HFF-Myc (cell line): ENCODE measurements around the gene LGALS9.
"Not testable (repeated sequence)": the region's sequence is repeated elsewhere in the genome, so short reads cannot be mapped to it uniquely, and the experiment has no call there.

Experiments
- DNase-seq: peaks from one replicate; pipeline ENCODE4 v3.0.0-alpha.2; 2011; ENCODE audit warnings: low read depth; ENCODE audit errors: extremely low read depth
- H3K4me3 ChIP-seq: replicated peaks from 2 replicates; pipeline ENCODE4 v1.5.1; 2011; ENCODE audit warnings: low read depth, mild to moderate bottlenecking, control low read depth, low read length
- TF ChIP-seq, protein P1 (sequence below): IDR thresholded peaks from 2 replicates; pipeline ENCODE4 v1.5.1; 2012; ENCODE audit warnings: mild to moderate bottlenecking, low read depth, low read length, control low read depth; ENCODE audit errors: missing control alignments

The LGALS9 gene

DNA sequence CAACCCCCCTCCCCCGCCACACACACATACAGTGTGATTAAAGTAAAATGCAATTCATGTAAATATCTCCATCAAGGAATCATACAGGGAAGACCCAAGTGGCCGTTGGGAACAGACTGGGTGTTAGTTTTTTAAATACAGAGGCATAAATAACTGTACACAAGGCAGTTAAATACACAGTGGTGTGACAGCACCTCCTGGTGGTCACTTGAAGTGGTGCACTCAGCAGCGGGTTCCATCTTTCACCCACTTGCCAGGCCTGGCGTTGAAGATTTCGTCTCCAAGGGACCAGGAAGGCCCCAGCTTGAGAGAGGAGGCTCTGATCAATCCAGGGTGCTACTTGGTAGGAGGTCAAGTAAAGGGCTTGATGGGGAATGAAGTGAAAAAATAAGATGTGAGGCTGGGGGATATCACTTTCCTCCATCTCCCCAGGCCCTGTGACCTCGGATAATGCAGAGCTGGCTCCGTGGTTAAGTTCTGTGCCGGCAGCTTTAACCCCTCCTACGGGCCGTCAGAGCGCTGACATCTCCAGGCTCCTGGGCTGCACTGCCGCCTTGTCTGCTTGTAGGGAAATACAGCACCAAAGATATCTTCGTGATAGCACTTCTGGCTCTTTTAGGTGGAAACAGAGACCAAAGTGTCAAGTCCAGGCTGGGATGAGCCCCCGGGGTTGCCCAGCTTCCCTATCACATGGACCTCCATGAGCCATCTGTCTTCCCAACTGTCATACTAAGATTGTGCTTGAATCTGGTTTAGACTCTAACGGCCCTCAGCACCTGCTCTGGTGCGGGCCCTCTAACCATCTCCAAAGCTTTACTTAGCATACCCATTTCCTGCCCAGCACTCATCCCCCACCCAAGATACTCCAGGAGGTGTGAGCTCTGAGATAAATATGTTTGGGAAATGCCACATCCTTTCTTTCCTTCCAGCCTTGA lies 20.7 kb downstream of the LGALS9 start:
- TF ChIP-seq, protein P1, sequence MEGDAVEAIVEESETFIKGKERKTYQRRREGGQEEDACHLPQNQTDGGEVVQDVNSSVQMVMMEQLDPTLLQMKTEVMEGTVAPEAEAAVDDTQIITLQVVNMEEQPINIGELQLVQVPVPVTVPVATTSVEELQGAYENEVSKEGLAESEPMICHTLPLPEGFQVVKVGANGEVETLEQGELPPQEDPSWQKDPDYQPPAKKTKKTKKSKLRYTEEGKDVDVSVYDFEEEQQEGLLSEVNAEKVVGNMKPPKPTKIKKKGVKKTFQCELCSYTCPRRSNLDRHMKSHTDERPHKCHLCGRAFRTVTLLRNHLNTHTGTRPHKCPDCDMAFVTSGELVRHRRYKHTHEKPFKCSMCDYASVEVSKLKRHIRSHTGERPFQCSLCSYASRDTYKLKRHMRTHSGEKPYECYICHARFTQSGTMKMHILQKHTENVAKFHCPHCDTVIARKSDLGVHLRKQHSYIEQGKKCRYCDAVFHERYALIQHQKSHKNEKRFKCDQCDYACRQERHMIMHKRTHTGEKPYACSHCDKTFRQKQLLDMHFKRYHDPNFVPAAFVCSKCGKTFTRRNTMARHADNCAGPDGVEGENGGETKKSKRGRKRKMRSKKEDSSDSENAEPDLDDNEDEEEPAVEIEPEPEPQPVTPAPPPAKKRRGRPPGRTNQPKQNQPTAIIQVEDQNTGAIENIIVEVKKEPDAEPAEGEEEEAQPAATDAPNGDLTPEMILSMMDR, result peak; percentile 74
- DNase-seq, result no peak
- H3K4me3 ChIP-seq, result no peak overlapping the region

DNA sequence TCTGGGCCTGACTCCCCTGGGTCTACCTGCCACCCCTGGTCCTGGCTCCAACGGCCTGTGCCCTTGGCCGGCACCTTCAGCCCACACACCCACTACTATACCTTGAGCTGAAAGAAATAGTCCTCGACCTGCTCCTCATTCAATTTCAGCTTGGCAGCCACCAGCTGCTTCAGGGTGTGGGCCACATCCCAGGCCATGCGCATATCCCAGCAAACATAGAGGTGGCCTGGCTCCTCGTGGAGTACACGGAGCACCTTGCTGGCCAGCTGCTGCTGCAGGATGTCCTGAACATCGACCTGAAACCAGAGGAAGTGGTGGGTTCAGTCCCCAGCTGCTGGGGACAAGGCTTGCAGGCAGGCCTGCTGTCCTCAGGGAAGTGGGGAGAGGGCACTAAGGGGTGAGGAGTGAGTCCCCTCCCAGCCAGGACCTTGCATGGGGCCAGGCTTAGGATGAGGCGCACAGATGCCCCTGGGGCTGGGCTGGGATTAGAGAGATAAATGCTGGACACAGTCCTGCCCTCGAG lies 22.5 kb downstream of the LGALS9 start:
- not testable (repeated sequence) for H3K4me3 ChIP-seq, DNase-seq

DNA sequence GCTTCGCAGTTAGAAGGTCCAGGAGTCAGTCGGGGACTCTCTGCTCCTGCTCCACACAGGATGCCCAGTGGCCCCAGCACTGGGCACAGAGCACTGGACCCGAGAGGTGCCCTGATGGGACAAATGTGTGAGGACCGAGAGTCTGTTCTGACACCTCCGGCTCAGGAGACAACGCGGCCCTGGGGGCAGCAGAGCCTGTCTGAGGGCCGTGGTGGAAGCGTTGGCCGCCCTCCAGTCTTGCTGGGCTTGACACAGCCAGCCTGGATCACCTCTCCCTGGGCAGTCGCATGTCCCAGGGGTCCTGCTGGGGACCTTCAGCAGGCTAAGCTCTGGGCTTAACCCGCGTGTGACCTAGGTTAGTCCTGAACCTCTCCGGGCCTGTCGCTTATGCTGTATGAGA lies 23.1 kb downstream of the LGALS9 start:
- DNase-seq, result no peak
- no peak overlapping the region for H3K4me3 ChIP-seq
- TF ChIP-seq, protein P1, result no peak

DNA sequence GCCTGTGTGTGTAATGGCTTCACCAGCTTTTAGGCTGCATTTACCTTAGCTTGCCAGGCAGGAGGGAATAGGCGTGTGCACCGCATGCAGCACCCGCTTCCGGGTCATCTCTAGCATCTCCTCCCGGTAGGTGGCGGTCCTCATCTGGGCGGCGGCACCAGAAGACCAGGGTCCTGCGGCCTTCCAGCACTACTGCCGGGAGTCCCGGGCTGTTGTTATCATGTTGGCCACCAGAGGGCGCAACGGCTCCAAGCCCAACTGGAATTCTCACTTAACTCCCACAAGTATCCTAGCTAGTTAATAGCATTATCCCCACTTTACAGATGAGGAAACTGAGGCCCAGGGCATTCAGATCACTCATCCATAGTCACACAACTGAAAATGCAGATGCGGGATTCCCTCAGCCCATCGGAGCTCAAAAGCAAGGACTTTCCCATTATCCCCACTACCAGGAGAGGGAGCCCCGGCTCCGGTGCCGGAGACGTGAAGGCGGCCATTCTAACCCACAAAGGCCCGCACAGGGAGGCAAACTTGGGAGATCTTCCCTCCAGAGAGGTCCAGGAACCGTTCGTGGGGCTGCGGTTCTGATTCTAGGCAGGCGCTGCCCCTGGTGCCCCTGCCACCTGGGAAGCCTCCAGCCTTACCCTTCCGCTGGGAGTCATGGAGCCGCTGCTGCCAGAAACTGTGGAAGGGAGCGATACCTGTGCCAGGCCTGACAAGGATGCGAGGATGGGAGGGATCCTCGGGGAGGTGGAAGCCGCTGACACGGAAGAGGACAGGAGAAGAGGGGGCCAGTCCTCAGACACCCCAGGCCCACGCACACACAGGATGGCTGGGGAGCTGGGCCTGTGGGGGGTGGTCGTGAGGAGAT lies 23.9 kb downstream of the LGALS9 start:
- TF ChIP-seq, protein P1, result peak; percentile 94
- H3K4me3 ChIP-seq, result no peak overlapping the region
- peak; percentile 31 for DNase-seq

DNA sequence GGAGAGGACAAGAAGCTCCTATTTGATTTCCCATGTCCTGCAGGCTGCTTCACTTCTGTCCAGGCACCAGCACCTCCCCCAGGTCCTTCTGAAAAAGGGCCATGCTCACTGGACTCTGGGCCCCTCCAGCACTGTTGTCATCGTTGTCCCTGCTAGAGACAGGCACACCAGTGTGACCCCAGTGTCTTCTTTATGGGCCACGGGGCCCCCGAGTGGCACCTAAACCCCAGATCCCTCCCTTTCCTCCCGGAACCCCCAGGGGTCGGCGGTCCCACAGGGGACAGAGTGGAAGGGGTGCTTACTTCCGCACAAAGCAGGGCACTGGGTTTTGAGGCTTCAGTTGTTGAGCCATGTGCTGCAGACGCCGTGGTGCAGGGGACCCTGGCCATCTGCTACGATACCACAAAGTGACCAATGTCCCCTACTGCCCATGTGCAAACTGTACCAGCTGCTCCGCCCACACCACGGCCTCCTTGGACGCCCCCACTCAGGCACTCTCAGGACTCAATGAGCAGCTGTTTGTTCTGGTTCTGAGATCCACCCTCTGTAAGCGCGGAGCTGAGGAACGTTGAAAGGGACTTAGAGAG lies 24.6 kb downstream of the LGALS9 start:
- not testable (repeated sequence) for H3K4me3 ChIP-seq, DNase-seq

DNA sequence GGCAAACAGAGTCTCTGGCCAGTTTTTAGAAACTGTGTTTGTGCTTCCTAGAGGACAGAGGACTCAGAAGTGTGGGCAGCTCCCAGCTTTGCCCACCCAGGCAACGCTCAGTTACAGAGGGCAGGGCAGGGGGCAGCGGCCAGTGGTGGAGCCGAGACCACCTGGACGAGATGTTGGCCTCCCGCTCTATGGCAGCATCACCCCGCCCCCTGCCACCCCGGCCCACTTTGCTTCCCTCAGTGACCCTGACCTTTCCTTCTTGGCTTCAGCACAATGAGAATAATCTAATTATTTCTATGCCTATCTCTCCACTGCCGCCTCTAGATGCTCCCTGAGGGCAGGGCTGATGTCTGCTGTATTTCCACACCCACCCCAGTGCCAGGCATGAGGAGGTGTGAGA lies 25.6 kb downstream of the LGALS9 start:
- DNase-seq, H3K4me3 ChIP-seq: not testable (repeated sequence)

DNA sequence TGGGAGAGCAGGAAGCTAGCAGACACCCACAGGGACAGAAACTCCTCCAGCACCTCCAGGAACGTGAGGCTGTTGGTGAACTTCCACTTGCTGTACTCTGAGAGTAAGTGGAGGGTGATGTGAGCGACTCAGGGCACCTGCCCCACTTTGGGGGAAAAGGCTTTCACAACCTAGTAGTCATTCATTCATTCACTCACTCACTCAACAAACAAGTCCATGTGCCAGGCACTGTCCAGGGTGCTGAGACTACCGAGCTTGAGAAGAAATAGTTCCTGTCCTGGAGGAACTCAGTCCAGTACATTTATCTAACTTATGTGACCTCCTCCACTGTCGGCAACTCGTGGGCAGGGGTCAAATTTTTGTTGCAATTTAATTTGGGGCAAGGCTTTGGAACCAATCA lies 26.6 kb downstream of the LGALS9 start:
- DNase-seq, result no peak
- no peak overlapping the region for H3K4me3 ChIP-seq
- TF ChIP-seq, protein P1, result no peak

DNA sequence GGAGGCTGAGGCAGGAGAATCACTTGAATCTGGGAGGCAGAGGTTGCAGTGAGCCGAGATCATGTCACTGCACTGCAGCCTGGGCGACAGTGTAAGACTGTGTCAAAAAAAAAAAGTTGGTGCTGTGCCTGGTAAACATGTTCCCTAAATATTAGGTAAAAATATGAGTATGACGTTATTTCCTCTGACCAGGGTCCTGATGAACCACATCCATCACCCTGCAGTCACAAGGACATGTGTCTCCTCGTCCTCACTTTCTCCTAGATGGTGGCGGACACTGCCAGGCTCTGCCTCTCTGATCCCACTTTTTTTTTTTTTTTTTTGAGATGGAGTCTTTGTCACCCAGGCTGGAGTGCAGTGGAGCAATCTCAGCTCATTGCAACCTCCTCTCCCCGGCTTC lies 28.7 kb downstream of the LGALS9 start:
- no peak overlapping the region for H3K4me3 ChIP-seq
- no peak for DNase-seq
- TF ChIP-seq, protein P1, result no peak
